ENCODE measurements around the gene ORC3.

Gene ORC3

DNA sequence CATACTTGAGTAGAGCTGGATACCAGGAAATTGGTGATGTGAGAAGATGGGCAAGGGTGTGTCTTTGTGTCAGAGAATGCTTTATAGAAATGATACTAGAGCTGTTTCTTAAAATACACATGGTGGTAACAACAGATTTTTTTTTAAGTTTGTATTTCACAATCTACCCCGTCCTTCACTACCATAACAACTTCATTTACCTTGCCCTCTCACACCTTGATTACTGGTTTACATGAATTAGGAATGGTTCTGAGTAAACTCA lies 45.5 kb upstream of the ORC3 start:
- H3K9me3 ChIP-seq (ENCODE audit: severe bottlenecking) = no peaks in the 10 kb centered on the region
- H3K36me3 ChIP-seq = peaks cover 36% of the 10 kb centered on the region
- no peak for DNase-seq
- TF ChIP-seq, protein P1, sequence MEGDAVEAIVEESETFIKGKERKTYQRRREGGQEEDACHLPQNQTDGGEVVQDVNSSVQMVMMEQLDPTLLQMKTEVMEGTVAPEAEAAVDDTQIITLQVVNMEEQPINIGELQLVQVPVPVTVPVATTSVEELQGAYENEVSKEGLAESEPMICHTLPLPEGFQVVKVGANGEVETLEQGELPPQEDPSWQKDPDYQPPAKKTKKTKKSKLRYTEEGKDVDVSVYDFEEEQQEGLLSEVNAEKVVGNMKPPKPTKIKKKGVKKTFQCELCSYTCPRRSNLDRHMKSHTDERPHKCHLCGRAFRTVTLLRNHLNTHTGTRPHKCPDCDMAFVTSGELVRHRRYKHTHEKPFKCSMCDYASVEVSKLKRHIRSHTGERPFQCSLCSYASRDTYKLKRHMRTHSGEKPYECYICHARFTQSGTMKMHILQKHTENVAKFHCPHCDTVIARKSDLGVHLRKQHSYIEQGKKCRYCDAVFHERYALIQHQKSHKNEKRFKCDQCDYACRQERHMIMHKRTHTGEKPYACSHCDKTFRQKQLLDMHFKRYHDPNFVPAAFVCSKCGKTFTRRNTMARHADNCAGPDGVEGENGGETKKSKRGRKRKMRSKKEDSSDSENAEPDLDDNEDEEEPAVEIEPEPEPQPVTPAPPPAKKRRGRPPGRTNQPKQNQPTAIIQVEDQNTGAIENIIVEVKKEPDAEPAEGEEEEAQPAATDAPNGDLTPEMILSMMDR (IDR thresholded peaks at IDR 0.05; ENCODE audit: low read depth, low read length) = no peak
- no peak overlapping the region for H3K27ac ChIP-seq
- no peak overlapping the region for H3K4me3 ChIP-seq (ENCODE audit: low read depth, low read length)
- H3K27me3 ChIP-seq (ENCODE audit: insufficient read depth, low read depth, severe bottlenecking) = no peaks in the 10 kb centered on the region

- TF ChIP-seq, protein P1 (IDR thresholded peaks at IDR 0.05; ENCODE audit: low read depth, low read length) = no peak
- Histone ChIP-seq H3K36me3 (peaks cover 29% of the 10 kb centered on the region), H3K9me3 (ENCODE audit: severe bottlenecking) (no peaks in the 10 kb centered on the region), H3K4me3 (ENCODE audit: low read depth, low read length) (no peak overlapping the region), H3K27ac (no peak overlapping the region), H3K27me3 (ENCODE audit: insufficient read depth, low read depth, severe bottlenecking) (no peaks in the 10 kb centered on the region)
- DNase-seq = no peak
Measured at GRCh38 chr6:87551799-87552198, 38.1 kb upstream of the ORC3 start.

GRCh38 chr6:87553159-87553765 lies 36.7 kb upstream of the ORC3 start:
- no peak for DNase-seq
- Histone ChIP-seq H3K36me3 (peaks cover 25% of the 10 kb centered on the region), H3K9me3 (ENCODE audit: severe bottlenecking) (no peaks in the 10 kb centered on the region), H3K27ac (no peak overlapping the region), H3K27me3 (ENCODE audit: insufficient read depth, low read depth, severe bottlenecking) (no peaks in the 10 kb centered on the region), H3K4me3 (ENCODE audit: low read depth, low read length) (no peak overlapping the region)
- TF ChIP-seq, protein P1 (IDR thresholded peaks at IDR 0.05; ENCODE audit: low read depth, low read length) = no peak

DNA sequence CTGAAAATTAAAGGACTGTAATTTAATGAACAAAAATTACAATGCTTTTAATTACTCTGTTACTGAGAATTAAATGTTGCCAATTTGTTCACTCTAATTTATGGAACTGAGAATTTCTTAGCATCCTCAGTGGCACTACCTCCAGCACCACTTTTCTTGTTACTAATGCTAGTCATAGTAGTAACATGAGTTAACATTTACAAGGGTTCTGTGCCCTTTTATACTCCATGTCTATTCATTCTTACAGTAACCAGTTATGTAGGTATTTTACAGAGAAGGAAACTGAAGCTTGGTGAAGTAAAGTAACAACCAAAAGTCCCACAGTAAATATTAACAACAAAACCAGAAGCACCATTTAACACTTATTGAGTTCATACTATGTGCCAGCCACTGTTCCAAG lies 34.4 kb upstream of the ORC3 start:
- Histone ChIP-seq H3K4me3 (ENCODE audit: low read depth, low read length) (no peak overlapping the region), H3K9me3 (ENCODE audit: severe bottlenecking) (no peaks in the 10 kb centered on the region), H3K27me3 (ENCODE audit: insufficient read depth, low read depth, severe bottlenecking) (no peaks in the 10 kb centered on the region), H3K36me3 (peaks cover 31% of the 10 kb centered on the region), H3K27ac (no peak overlapping the region)
- TF ChIP-seq, protein P1 (IDR thresholded peaks at IDR 0.05; ENCODE audit: low read depth, low read length) = no peak
- no peak for DNase-seq

- TF ChIP-seq, protein P1 (IDR thresholded peaks at IDR 0.05; ENCODE audit: low read depth, low read length) = no peak
- DNase-seq = no peak
- Histone ChIP-seq H3K27me3 (ENCODE audit: insufficient read depth, low read depth, severe bottlenecking) (no peaks in the 10 kb centered on the region), H3K36me3 (peaks cover 50% of the 10 kb centered on the region), H3K9me3 (ENCODE audit: severe bottlenecking) (no peaks in the 10 kb centered on the region), H3K27ac (no peak overlapping the region), H3K4me3 (ENCODE audit: low read depth, low read length) (no peak overlapping the region)
Measured at GRCh38 chr6:87558446-87558845, 31.5 kb upstream of the ORC3 start.

DNA sequence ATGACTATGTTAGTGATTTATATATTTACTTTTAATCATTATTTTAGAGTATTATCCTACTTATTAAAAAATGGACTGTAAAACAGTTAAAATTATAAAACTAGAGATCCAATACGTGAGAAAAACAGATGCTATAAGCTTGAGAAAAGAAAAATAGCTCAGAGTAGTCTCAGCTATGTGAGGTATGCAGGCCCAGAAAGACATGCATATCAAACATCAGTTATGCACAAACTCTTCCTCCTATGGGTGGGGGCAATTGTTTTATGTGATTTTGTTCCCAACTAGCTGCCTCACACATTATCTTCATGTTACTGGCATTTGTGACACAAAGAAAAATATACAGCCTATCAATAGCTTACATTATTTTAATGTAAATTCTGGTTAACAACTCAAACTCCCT lies 28.9 kb upstream of the ORC3 start:
- Histone ChIP-seq H3K9me3 (ENCODE audit: severe bottlenecking) (no peaks in the 10 kb centered on the region), H3K27me3 (ENCODE audit: insufficient read depth, low read depth, severe bottlenecking) (no peaks in the 10 kb centered on the region), H3K4me3 (ENCODE audit: low read depth, low read length) (no peak overlapping the region), H3K36me3 (peaks cover 47% of the 10 kb centered on the region), H3K27ac (no peak overlapping the region)
- DNase-seq = no peak
- TF ChIP-seq, protein P1 (IDR thresholded peaks at IDR 0.05; ENCODE audit: low read depth, low read length) = no peak
